Uterus (tissue), 2 donors: ENCODE data around the gene NELL1.

Source experiments
- CTCF ChIP-seq, 4 experiments: fragments of 200-600 bp in 2 of 4; fragments of 450-650 bp in 2 of 4; sonication (generic) in 2 of 4; IDR thresholded peaks; one replicate each; pipeline ENCODE4 v1.5.1; 2016 to 2019; ENCODE audit warnings: antibody characterized with exemption in 4 of 4, mild to moderate bottlenecking in 2 of 4, moderate library complexity in 1 of 4
- POLR2A ChIP-seq, 2 donors: fragments of 450-650 bp; IDR thresholded peaks; one replicate each; pipeline ENCODE4 v1.6.1; 2016; ENCODE audit warnings: antibody characterized with exemption in 2 of 2, mild to moderate bottlenecking in 1 of 2, moderate library complexity in 1 of 2

- TF ChIP-seq CTCF (IDR thresholded peaks at IDR 0.05) (no peak), POLR2A (IDR thresholded peaks at IDR 0.05) (no peak)
Measured at GRCh38 chr11:20638074-20638473, 31.3 kb upstream of the NELL1 start.
